GM18858 (cell line): ENCODE results near the gene IL1RAP.

Source experiments
- ATAC-seq: cut with Tn5 transposase; IDR thresholded peaks from one replicate; pipeline ENCODE4 v1.9.1; 2021; ENCODE audit not compliant: unreplicated experiment

IL1RAP gene

GRCh38 chr3:190568036-190568435 is 54.2 kb downstream of the IL1RAP start:
- ATAC-seq = no peak

DNA sequence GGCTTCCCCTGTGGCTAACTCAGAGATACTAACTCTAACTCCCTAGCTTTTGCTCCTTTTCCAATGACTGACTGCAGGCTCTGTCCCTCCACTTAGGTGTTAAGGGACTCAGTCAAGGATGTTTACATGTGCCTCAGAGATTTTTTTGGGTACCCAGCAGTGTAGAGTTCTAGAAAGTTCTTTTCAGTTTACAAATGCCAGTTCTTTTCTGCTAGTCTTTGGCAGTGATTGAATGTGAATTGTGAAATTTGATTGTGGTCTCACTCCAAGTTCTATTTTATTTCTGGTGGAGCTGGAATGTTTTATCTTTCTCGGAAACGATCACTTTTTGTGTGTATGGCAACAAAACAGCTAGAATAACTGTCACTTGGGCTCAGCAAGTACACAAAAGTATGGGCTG is 60.6 kb downstream of the IL1RAP start:
- no peak for ATAC-seq

GRCh38 chr3:190575437-190576185 is 61.7 kb downstream of the IL1RAP start:
- no peak for ATAC-seq

DNA sequence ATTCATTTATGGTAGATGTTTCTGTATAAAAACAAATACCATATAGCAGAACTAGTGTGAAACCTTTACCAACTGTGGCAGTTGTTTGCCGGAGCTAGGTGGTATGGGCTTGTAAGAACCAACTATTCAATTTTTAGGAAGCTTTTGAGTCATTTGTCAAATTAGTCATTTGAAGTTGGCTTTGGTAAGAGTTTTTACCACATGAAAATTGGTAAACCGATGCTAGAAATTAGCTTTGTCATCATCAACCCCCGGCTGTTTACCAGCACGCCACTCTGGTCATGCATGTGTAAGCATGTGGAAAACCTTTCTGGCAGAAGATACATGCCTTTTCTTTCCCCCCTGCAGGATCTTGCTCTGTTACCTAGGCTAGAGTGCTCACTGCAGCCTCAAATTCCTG is 63.3 kb downstream of the IL1RAP start:
- ATAC-seq = no peak

DNA sequence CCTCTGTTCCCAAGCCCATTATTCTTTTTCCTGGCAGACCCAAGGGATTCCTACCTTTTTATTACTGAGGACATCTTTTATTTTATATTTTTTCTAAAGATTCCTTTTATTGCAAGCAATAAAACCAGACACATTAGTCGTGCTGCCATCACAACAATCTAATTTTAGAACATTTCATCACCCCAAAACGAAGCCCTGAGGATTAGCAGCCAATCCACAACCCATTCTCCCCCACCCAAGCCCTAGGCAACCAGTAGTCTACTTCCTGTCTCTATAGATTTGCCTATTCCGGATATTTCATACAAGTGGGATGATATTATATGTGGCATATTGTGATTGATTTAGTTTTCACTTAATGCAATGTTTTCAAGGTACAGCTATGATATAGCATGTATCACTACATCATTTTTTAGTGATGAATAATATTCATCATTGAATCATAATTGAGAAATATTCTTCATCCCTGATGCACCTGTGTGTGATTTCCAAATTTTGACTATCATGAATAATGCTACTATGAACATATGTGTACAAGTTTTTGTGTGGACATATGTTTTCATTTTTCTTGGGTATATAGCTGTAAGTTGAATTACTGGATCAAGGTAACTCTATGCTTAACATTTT is 65.7 kb downstream of the IL1RAP start:
- no peak for ATAC-seq

- ATAC-seq = no peak
Observed at GRCh38 chr3:190580417-190580816, 66.5 kb downstream of the IL1RAP start.

GRCh38 chr3:190581041-190581541 is 67.2 kb downstream of the IL1RAP start:
- no peak for ATAC-seq

GRCh38 chr3:190582667-190583066 is 68.8 kb downstream of the IL1RAP start:
- ATAC-seq = no peak

GRCh38 chr3:190585805-190586630 is 72.1 kb downstream of the IL1RAP start:
- no peak for ATAC-seq

DNA sequence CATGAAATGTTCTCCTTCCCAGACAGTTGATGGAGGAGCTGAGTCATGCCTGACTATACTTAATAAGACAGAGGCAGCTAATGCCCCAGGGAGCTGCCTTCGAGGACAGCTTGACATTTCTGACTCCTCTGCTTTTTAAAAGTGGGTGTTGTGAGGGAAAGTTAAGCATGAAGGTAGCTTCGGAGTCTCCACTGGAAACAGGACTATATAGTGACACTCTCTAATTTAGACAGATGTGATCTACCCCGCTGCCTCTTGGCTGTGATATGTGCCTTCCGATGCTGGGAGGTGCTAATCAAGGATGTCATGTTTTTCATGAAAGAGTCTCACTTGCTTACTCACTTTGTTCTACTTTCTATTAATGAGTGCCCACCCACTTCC is 72.7 kb downstream of the IL1RAP start:
- peak; percentile 57 for ATAC-seq

DNA sequence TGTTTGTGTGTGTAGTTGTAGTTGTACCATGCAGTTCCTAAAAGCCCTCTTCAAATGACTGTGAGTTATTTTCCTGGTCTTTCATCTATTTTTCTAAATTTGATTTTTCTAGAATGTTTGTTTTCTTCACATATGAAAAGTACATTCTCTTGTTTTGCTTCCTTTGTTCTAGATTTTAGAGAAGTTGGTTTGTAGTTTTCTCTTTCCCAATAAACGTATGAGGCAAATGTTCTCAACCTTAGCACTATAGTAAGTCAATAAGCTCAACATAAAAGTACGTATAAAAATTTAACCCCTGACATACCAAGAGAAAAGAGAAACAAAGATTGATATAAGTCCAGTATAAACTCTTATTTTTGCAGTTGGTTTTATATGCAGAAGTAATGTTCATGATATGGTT is 74.7 kb downstream of the IL1RAP start:
- no peak for ATAC-seq

- ATAC-seq = no peak
Observed at GRCh38 chr3:190589326-190589725, 75.4 kb downstream of the IL1RAP start.

GRCh38 chr3:190591080-190591479 is 77.2 kb downstream of the IL1RAP start:
- ATAC-seq = no peak

DNA sequence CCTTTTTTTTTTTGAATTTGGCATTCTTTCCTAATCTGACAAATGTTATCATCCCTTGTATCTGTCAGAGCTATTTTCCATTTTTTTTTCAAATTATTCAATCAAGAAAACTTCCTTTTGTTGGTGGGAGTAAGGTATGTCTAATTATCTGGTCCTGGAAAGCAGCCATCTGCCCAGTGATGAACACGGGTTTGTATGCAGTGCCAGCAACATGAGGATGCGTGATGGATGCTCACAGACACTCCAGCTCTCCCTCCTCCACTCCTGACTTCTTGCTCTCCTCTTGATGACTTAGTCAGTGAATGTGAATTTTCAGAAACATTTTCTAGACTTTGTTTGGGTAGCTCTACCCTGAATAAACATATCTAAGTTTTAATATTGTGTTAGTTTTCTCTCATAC is 79.2 kb downstream of the IL1RAP start:
- no peak for ATAC-seq

DNA sequence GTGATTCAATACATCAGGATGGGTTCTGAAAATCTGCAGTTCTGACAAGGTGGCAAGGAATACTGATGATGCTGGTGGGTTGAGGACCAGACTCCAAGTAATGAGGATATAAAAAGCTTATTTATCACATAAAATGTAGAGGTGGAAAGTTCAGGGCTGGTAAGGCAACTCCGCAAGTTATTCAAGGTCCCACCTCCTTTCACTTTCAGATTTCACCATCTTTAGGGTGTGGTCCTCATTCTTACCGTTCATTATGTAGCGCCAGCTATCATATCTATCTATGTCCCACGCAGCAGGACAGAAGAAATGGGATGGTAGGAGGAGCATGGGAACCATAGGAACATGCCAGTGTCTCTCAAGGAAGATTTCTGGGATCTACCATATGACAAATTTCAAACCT is 80.3 kb downstream of the IL1RAP start:
- no peak for ATAC-seq

- ATAC-seq = no peak
Observed at GRCh38 chr3:190595179-190595795, 81.4 kb downstream of the IL1RAP start.

DNA sequence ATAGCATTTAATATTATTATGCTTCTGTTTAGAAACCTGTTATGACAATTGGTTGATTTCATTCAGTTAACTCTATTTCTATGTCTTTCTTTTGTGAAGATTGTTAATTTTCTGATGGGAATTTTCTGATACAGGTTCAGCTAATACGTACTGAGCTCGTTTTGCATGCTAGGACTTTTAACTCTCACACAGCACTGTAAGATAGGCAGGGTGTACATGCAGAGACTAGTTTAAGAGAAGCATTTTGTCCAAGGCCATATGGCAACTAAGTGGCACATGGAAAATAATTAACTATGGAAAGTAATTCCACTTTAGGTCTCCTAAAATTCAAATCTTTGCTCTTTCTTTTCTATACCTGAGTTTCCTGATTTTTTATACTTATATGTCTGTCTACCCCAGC is 81.9 kb downstream of the IL1RAP start:
- ATAC-seq = no peak

- no peak for ATAC-seq
Observed at GRCh38 chr3:190596349-190597285, 82.7 kb downstream of the IL1RAP start.

DNA sequence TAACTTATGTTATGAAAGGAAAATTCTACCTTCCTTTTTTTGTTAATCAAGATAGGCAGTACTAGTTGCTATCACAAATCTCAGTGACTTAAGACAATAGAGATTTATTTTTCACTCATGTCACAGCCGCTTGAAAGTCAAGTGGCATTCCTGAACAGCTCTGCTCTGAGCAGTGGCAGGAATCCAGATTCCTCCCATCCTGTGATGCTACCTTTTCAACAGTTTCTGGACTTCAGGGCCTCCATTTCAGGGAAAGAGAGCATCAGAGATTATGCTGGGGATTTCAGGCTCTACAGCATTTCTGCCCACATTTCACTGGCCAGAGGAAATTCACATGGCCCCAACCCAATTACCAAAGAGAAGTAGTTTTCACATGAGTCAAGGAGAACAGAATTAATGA is 83.4 kb downstream of the IL1RAP start:
- no peak for ATAC-seq

DNA sequence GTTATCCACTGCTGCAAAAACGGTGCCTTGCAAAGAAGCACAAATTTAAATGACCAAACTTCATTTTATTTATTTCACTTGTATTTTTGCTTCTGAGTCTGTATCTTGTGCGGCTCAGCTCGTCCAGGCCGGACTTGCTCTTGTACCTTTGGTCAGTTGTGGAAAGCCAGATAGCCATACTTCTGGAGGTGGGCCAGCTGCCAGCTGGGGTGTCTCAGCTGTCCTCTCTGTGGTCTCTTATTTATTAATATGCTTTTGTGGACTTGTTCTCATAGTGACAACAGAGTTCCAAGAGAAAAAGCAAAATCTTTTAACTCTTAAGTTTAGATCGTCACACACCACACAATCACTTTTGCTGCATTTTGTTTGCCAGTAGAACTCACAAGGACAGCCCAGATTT is 87.7 kb downstream of the IL1RAP start:
- ATAC-seq = no peak
